Fibroblast of peridontal ligament (primary cell): Measurements from ENCODE around the gene RABEPK.
"Not testable (repeated sequence)": the region's sequence is repeated elsewhere in the genome, so short reads cannot be mapped to it uniquely, and the experiment has no call there.

ENCODE experiments used
- DNase-seq: peaks from one replicate; pipeline ENCODE4 v3.0.0-alpha.2; 2010; ENCODE audit errors: extremely low read depth

RABEPK gene, protein sequence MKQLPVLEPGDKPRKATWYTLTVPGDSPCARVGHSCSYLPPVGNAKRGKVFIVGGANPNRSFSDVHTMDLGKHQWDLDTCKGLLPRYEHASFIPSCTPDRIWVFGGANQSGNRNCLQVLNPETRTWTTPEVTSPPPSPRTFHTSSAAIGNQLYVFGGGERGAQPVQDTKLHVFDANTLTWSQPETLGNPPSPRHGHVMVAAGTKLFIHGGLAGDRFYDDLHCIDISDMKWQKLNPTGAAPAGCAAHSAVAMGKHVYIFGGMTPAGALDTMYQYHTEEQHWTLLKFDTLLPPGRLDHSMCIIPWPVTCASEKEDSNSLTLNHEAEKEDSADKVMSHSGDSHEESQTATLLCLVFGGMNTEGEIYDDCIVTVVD

DNA sequence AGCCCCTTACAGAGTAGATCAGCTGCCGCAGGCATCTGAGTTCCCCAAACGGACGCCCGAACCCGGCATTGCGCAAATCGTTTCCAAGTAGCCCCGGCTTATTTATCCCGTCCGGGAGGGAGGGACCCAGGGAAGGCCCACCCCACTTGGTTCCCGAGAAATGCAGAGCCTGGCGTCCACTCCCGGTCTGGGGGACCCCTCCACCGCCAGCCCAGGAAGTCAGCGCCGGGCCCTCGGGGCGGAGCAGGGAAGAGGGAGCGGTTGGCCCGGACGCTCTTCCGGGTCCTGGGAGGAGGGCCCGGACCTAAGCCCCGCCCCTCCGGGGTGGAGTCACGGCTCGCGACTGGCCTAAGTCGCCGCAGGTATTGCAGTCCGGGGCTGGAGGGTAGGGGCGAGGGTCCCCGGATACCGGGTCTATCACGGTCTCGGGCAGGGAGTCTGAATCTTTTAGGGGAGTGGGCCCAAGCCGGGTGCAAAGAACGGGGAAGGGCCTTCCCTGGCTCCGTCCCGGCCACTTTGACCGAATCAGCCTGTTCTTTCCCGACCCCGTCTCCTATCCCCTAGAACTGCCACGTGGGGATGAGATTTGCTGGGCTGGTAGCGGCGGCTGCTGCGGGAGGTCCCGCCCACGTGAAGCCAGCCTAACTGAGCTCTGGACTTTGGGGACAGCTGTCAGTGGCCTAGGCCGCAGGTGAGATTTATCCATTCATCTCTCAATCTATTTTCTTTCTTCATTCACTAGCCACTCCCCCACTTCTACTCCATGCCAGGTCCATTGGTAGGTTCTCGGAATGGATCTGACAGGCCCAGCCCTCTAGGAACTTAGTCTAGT is at the start of gene RABEPK:
Gene RABEPK (plus strand): TSS at position 327 of the 832 bp plus-strand sequence. CDS start 2,472 bp downstream, outside the sequence.
- DNase-seq, result peak; percentile 94

GRCh38 chr9:125151730-125152129 is 48.6 kb upstream of the RABEPK start:
- no peak for DNase-seq

DNA sequence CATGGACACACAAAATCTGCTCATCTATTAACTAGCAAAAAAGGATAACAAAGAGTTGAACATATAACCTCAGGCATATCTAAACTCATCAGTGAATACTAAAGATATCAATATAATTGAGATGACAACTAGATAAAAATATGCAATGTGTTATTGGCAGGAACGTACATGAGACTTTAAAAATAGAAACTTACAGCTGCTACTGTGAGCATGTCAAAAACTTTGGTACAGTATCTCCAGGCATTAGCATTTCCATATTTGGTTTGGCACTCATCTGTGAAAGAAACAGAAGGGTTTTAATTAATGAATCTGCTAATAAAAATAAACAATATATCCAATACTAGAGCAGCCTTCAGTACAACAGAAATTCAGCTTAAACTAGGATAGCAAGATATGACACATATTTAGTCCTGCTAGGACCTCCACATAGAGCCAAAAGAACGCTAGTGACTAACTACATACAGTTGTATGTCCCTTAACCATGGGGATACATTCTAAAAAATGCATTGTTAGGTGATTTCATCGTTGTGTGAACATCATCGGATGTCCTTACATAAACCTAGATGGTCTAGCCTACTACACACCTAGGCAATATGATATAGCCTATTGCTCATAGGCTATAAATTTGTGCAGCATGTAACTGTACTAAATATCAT is 46.5 kb upstream of the RABEPK start:
- no peak for DNase-seq

DNA sequence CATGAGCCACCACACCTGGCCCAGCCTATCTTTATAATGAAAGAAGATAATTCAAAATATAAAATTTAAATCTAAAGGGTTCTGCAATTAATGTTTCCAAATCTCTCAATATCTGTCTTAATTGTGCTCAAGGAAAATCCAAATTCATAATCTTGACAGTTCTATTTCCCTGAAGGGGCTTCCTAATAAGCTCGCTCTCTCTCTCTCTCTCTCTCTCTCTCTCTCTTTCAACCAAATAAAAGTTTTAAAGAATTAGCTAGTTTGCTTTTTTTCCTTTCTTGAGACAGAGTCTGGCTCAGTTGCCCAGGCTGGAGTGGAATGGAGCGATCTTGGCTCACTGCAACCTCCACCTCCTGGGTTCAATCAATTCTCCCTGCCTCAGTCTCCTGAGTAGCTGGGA is 43.8 kb upstream of the RABEPK start:
- DNase-seq, result no peak

DNA sequence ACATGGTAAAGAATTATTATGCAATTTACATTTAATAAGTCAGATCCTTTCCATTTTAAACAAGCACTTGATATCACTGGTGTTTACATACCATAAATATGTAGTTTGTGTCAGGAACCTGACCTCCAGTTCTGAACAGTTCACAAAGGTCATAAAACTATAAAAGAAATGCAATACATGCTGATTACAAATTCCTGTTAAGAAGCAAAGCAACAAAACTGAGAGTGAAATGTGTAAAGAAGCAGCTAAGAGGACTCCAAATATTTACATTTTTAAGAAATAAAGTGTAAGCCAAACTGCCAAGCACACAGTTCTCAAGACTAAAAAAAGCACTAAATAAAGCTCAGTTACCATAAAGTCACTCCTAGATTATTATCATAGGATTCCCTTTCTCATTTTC is 39.6 kb upstream of the RABEPK start:
- peak; percentile 45 for DNase-seq

DNA sequence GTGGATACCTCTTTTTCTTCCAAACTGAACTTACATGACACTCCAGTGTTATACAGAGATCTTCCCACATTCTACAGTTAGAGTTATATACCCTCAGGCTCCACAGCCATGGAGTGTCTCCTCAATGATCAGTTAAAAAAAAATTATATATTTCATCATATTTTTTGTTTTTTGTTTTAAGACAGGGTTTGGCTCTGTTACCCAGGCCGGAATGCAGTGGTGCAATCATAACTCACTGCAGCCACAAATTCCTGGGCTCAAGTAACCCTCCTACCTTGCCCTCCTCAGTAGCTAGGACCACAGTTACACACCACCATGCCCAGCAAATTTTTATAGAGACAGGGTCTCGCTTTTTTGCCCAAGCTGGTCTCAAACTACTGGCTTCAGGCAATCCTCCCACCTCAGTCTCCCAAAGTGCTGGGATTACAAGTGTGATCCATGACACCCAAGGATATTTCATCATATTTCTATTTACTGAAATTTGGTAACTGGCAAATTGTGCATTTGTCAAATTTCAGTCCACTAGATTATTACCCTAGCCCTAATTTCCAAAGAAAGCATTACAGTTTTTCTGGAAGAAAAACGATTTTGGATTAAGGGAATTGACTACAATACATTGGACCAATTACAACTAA is 38.9 kb upstream of the RABEPK start:
- DNase-seq, result peak; percentile 79

- DNase-seq, result not testable (repeated sequence)
Measured at GRCh38 chr9:125162891-125163290, 37.5 kb upstream of the RABEPK start.

DNA sequence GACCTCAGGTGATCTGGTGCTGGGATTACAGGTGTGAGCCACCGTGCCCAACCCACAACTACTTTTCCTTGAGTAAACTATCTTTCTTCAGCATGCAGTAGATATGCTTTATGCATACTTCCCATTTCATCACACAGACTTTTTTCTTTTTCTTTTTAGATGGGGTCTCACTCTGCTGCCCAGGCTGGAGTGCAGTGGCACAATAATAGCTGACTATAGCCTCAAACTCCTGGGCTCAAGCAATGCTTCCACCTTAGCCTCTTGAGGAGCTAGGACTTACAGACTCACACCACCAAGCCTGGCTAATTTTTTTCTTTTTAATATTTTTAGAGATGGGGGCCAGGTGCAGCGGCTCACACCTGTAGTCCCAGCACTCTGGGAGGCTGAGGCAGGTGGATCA is 33.6 kb upstream of the RABEPK start:
- DNase-seq, result no peak

DNA sequence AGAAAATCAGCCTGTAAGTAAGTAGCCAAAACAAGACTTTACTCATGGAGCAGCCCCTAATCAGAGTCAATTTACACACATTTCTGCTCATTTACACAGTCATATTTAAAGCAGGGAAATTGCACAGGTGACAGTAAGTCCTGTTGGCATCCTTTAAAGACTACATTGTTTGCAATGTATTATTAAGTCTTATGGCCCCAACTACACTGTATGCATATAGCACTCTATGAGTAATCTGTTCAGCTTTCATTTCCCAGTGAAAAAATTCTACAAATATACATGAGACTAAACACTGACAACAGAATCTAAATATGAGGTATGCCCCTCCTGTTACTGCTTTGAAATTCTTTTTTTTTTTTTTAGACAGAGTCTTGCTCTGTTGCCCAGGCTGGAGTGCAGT is 30.4 kb upstream of the RABEPK start:
- no peak for DNase-seq

- DNase-seq, result peak; percentile 31
Measured at GRCh38 chr9:125172031-125172755, 28.1 kb upstream of the RABEPK start.

- peak; percentile 67 for DNase-seq
Measured at GRCh38 chr9:125176636-125177035, 23.7 kb upstream of the RABEPK start.

- DNase-seq, result no peak
Measured at GRCh38 chr9:125177888-125178287, 22.5 kb upstream of the RABEPK start.

GRCh38 chr9:125179776-125180175 is 20.6 kb upstream of the RABEPK start:
- not testable (repeated sequence) for DNase-seq

- no peak for DNase-seq
Measured at GRCh38 chr9:125180876-125181275, 19.5 kb upstream of the RABEPK start.

DNA sequence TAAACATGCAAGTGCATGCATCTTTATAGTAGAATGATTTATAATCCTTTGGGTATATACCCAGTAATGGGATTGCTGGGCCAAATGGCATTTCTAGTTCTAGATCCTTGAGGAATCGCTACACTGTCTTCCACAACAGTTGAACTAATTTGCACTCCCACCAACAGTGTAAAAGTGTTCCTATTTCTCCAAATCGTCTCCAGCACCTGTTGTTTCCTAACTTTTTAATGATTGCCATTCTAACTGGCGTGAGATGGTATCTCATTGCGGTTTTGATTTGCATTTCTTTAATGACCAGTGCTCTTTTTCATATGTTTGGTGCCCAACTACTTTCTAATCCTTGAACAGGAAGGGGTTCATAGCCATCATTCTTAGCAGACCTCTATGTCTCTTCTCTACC is 18.6 kb upstream of the RABEPK start:
- DNase-seq, result not testable (repeated sequence)

DNA sequence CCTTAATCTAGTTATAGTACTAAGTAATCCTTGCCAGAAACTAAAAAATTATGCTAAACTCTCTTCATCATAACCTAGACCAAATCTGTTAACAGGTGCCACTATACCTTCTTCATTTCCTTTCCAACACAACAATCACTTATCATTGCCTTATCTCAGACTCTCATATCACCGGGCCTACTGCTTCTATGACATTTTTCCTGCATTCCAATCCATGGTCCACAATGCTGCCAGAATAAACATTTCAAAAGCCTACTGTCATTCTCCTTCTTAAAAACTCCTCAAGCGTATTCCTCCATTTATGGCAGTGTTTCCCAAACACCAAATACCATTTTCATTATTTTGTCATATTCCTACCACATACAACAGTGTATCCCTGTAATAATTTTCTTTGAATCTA is 17.3 kb upstream of the RABEPK start:
- DNase-seq, result peak; percentile 25

DNA sequence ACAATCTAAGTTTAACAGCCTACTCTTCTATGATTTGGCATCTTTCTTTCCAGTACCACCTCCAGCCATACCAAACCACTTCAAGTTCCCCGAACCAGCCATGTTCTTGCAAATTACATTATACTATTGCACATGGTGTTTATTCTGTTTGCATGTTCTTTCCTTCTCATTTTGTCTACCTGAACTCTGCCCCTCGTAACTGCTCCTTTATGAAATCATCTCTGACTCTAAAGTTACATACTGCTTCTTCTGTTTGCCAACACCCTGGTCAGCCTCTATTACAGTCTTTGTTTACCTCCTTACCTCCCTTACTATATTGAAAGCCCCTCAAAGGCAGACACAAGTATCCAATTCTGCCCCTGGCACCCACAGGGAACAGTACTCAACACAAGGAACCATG is 16.8 kb upstream of the RABEPK start:
- DNase-seq, result no peak

GRCh38 chr9:125189011-125189360 is 11.4 kb upstream of the RABEPK start:
- no peak for DNase-seq

- peak; percentile 94 for DNase-seq
Measured at GRCh38 chr9:125189361-125190289, 10.7 kb upstream of the RABEPK start, which contains the start of gene PPP6C. TSS of gene PPP6C (minus strand) at chr9:125189803. CDS start at chr9:125189718, 85 bp downstream.

DNA sequence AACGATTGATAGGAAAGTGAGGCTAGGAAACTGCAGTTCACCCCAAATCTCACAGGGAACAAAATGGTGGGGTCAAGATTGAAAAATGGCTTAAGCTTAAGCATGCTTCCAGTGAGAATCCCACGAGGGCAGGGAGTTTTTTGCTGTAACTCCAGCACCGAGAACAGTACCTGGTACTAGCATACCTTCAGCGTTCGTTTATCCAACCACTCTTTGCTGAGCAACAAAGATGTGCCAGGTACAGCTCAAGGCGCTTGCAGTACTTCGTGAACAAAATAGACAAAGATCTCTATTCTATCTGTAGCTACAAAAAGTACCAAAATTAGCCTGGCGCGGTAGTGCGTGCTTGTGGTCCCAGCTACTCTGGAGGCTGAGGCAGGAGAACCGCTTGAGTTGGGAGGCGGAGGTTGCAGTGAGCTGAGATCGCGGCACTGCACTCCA is 10.0 kb upstream of the RABEPK start:
- DNase-seq, result no peak
